GM12878 (cell line): ENCODE results near the gene CORO7. TPM values are rescaled to one million over a fixed set of nuclear protein-coding genes. Genes with fewer than 3 reads are reported as not detected.

ENCODE experiments used
- ATAC-seq: fragments of 200-7000 bp; cut with Tn5 transposase; 3 replicates; pipeline ENCODE4 v1.9.1; 2020; ENCODE audit warnings: mild to moderate bottlenecking, moderate library complexity
- BruUV-seq: library from RNA; stranded (reverse); fragments of 400-500 nt; replicated peaks from 2 replicates; lab custom pipeline; 2021; lab: Mats Ljungman, UMichigan
- CTCF ChIA-PET: fragments of 300-600 bp; sonication (Branson Sonifier 250); formaldehyde crosslinking; extraction: SDS; loops from one replicate; lab custom pipeline; 2021; ENCODE audit warnings: inconsistent platforms; lab: Yijun Ruan, JAX
- POLR2A ChIA-PET: fragments of 350-600 bp; formaldehyde crosslinking; extraction: SDS; loops from one replicate; lab custom pipeline; 2021; ENCODE audit warnings: inconsistent platforms; lab: Charles Lee
- RAD21 ChIA-PET: fragments of 300-600 bp; sonication (Branson Sonifier 250); formaldehyde crosslinking; loops from one replicate; lab custom pipeline; 2023; ENCODE audit warnings: antibody characterized with exemption; ENCODE audit not compliant: unreplicated experiment; lab: Charles Lee
- SMC1A ChIA-PET: fragments of 300-600 bp; sonication (Branson Sonifier 250); formaldehyde crosslinking; loops from one replicate; lab custom pipeline; 2023; ENCODE audit not compliant: unreplicated experiment, uncharacterized antibody; lab: Charles Lee
- DNase-seq: peaks from one replicate; pipeline ENCODE4 v3.0.0-alpha.2; 2011; ENCODE audit warnings: low read depth, low spot score
- FAIRE-seq: peaks from 3 replicates; lab custom pipeline; 2011; peaks lifted over from hg19 to GRCh38; lab: Jason Lieb, UNC
- H2AFZ ChIP-seq: 2 replicates; pipeline ENCODE4 v1.6.0; 2011; ENCODE audit warnings: low read depth, low read length, control low read depth; ENCODE audit not compliant: control insufficient read depth
- H3K27ac ChIP-seq: 2 replicates; pipeline ENCODE4 v1.5.1; 2011; ENCODE audit warnings: control low read depth; ENCODE audit not compliant: control insufficient read depth, insufficient read depth
- H3K27me3 ChIP-seq, 2 experiments: replicated peaks in 1 of 2; 2 replicates each; pipeline versions ENCODE4 v1.6.0 to v1.6.1; 2011; ENCODE audit warnings: low read length in 1 of 2; ENCODE audit not compliant: control insufficient read depth in 2 of 2, insufficient read depth in 2 of 2
- H3K36me3 ChIP-seq, 2 experiments: 2 replicates each; pipeline ENCODE4 v1.5.1; 2011; ENCODE audit warnings: low read length in 1 of 2; ENCODE audit not compliant: control insufficient read depth in 2 of 2, insufficient read depth in 2 of 2
- H3K4me1 ChIP-seq: 2 replicates; pipeline ENCODE4 v1.6.1; 2011; ENCODE audit warnings: mild to moderate bottlenecking, low read length, moderate library complexity, mixed read lengths; ENCODE audit not compliant: control insufficient read depth, insufficient read depth
- H3K4me2 ChIP-seq: 2 replicates; pipeline ENCODE4 v1.6.0; 2011; ENCODE audit warnings: control low read depth; ENCODE audit not compliant: control insufficient read depth, insufficient read depth
- H3K4me3 ChIP-seq: fragments of 200-600 bp; sonication (generic); 2 replicates; pipeline ENCODE4 v1.5.1; 2016
- H3K79me2 ChIP-seq: 2 replicates; pipeline ENCODE4 v1.6.0; 2011; ENCODE audit warnings: low read length; ENCODE audit not compliant: control insufficient read depth, insufficient read depth
- H3K9ac ChIP-seq: 2 replicates; pipeline ENCODE4 v1.8.0; 2011; ENCODE audit warnings: low read length, control low read depth, mixed read lengths; ENCODE audit not compliant: control insufficient read depth, insufficient read depth
- H3K9me3 ChIP-seq: replicated peaks from 3 replicates; pipeline ENCODE4 v1.5.1; 2011; ENCODE audit warnings: mild to moderate bottlenecking, low read length; ENCODE audit not compliant: control insufficient read depth, insufficient read depth
- H4K20me1 ChIP-seq: 2 replicates; pipeline ENCODE4 v1.6.0; 2011; ENCODE audit not compliant: control insufficient read depth, insufficient read depth
- BACH1 ChIP-seq: fragments of 450-650 bp; IDR thresholded peaks from 2 replicates; pipeline ENCODE4 v1.6.1; 2017; ENCODE audit warnings: mild to moderate bottlenecking, borderline replicate concordance
- CTCF ChIP-seq, 3 experiments: IDR thresholded peaks in 2 of 3; conservative IDR thresholded peaks in 1 of 3; 2 replicates each; pipeline ENCODE4 v1.5.1; 2011; ENCODE audit warnings: low read depth in 3 of 3, low read length in 3 of 3, mild to moderate bottlenecking in 3 of 3, control low read depth in 2 of 3, moderate library complexity in 2 of 3, inconsistent platforms in 1 of 3, mixed read lengths in 1 of 3; ENCODE audit not compliant: control insufficient read depth in 2 of 3, insufficient read depth in 1 of 3; ENCODE audit errors: extremely low read depth in 1 of 3
- ESRRA ChIP-seq: IDR thresholded peaks from 2 replicates; pipeline ENCODE4 v1.6.1; 2012; ENCODE audit warnings: mild to moderate bottlenecking, low read length, improper control_type of control experiment
- MLLT1 ChIP-seq: fragments of 450-650 bp; IDR thresholded peaks from 2 replicates; pipeline ENCODE4 v1.6.1; 2016; ENCODE audit warnings: mild to moderate bottlenecking
- MYC ChIP-seq: IDR thresholded peaks from 2 replicates; pipeline ENCODE4 v1.6.1; 2011; ENCODE audit warnings: mild to moderate bottlenecking, low read length, moderate library complexity, inconsistent platforms; ENCODE audit not compliant: insufficient read depth, insufficient replicate concordance, insufficient read length, severe bottlenecking
- NBN ChIP-seq: fragments of 450-650 bp; IDR thresholded peaks from 2 replicates; pipeline ENCODE4 v1.6.1; 2016
- NR2C1 ChIP-seq: fragments of 450-650 bp; IDR thresholded peaks from 2 replicates; pipeline ENCODE4 v1.6.1; 2017; ENCODE audit warnings: antibody characterized with exemption, mild to moderate bottlenecking, moderate library complexity
- NR2C2 ChIP-seq: IDR thresholded peaks from 2 replicates; pipeline ENCODE4 v1.6.1; 2011; ENCODE audit warnings: borderline replicate concordance, low read depth; ENCODE audit not compliant: control insufficient read depth, insufficient read length
- NR2F1 ChIP-seq: fragments of 450-650 bp; conservative IDR thresholded peaks from 2 replicates; pipeline ENCODE4 v1.6.1; 2017; ENCODE audit warnings: mild to moderate bottlenecking
- PAX5 ChIP-seq: IDR thresholded peaks from 2 replicates; pipeline ENCODE4 v1.6.1; 2011; ENCODE audit warnings: low read depth, low read length, borderline replicate concordance
- PBX3 ChIP-seq: IDR thresholded peaks from 2 replicates; pipeline ENCODE4 v1.6.1; 2011; ENCODE audit warnings: mild to moderate bottlenecking, low read depth, low read length, moderate library complexity; ENCODE audit not compliant: insufficient replicate concordance
- ZBTB4 ChIP-seq: fragments of 450-650 bp; formaldehyde crosslinking; IDR thresholded peaks from 2 replicates; pipeline ENCODE4 v1.4.0; 2022; ENCODE audit warnings: mild to moderate bottlenecking, moderate library complexity
- ZNF207 ChIP-seq: fragments of 450-650 bp; IDR thresholded peaks from 2 replicates; pipeline ENCODE4 v1.6.1; 2014; ENCODE audit warnings: antibody characterized with exemption, mild to moderate bottlenecking, borderline replicate concordance
- ZNF384 ChIP-seq: IDR thresholded peaks from 2 replicates; pipeline ENCODE4 v1.6.1; 2012; ENCODE audit warnings: low read depth, mild to moderate bottlenecking, low read length, improper control_type of control experiment, borderline replicate concordance
- whole genome bisulfite sequencing: methylation state at CpG from one replicate; pipeline ENCODE4 v1.1.6; 2016; ENCODE audit warnings: low lambda C conversion rate; ENCODE audit not compliant: insufficient replicate concordance, insufficient coverage; ENCODE audit errors: missing lambda C conversion rate; 5-methylcytosine and 5-hydroxymethylcytosine counted together
- in situ Hi-C: fragments of 300-500 bp; cut with MboI; formaldehyde crosslinking; loops from 9 replicates; pipeline ENCODE4 v1.14.3; 2018; ENCODE audit warnings: mixed read lengths
- intact Hi-C: fragments of 100-400 bp; cut with micrococcal nuclease; formaldehyde crosslinking; loops from one replicate; pipeline ENCODE4 v1.14.2; 2022; ENCODE audit not compliant: unreplicated experiment
- polyA plus RNA-seq, 11 experiments: library from polyadenylated mRNA; depleted of rRNA in 4 of 11; unstranded in 6 of 11; stranded (reverse) in 5 of 11; fragments of >200 nt; fragmentation: Nextera tagmentation in 4 of 11; fragmentation: Illumina TruSeq in 1 of 11; extraction: Ambion mirVana in 4 of 11; extraction: Trizol in 1 of 11; gene quantifications; 1 replicate in 1 of 11; 2 replicates in 10 of 11; pipeline versions ENCODE4 v1.2.1 to v1.2.3, GENCODE V29; 2011 to 2016; ENCODE audit warnings: inconsistent platforms in 2 of 11, missing spikeins in 2 of 11, low read depth in 1 of 11
- total RNA-seq, 4 experiments: library from RNA; depleted of rRNA in 3 of 4; stranded (reverse); fragments of >200 nt in 3 of 4; fragmentation: Illumina TruSeq in 1 of 4; extraction: Trizol in 1 of 4; gene quantifications; 2 replicates each; pipeline versions ENCODE4 v1.2.1 to v1.2.3, GENCODE V29; 2013 to 2021

The CORO7 gene
- total and polyA plus RNA-seq, 10 of the 15 experiments (the other 5 are each of a cell fraction or from before 2014, with no cell fraction given), result 0.64 to 89.2 (median 43.7) TPM

GRCh38 chr16:4317532-4318450 is 98.6 kb downstream of the CORO7 start:
- intact Hi-C loops (no loop called here), in situ Hi-C loops (no loop called here)
- ChIA-PET RAD21 (no interaction called here), CTCF (interaction anchor here (0.6 to 2.6 kb wide), 5 partner anchors 8 to 36 kb away, joined by 3 to 12 read pairs (median 4); no protein-coding TSS in a partner anchor), POLR2A (interaction anchor here (3.9 kb wide), 1 partner anchor 11 kb away, joined by 17 read pairs; no protein-coding TSS in a partner anchor), SMC1A (no interaction called here)
- DNase-seq (no peak), ATAC-seq (no peak), FAIRE-seq (no peak)
- Histone ChIP-seq H3K36me3 (no peaks in the 10 kb centered on the region), H3K4me1 (peaks cover 11% of the 10 kb centered on the region), H3K4me3 (no peak overlapping the region), H3K9ac (no peak overlapping the region), H3K27me3 (peaks cover 0 to 6% of the 10 kb centered on the region in 2 experiments; a peak in 1 of 4 replicates), H3K4me2 (no peak overlapping the region), H3K9me3 (no peaks in the 10 kb centered on the region), H3K27ac (no peak overlapping the region), H2AFZ (no peak overlapping the region), H3K79me2 (no peaks in the 10 kb centered on the region), H4K20me1 (no peaks in the 10 kb centered on the region)
- WGBS, result 69% methylated on average over 12 of the region's 12 CpGs
- no TSS peak for BruUV-seq
- no peak for TF ChIP-seq PAX5
- TF ChIP-seq ZNF207, result no peak
- TF ChIP-seq NBN, result no peak
- TF ChIP-seq PBX3, result no peak
- no peak for TF ChIP-seq CTCF (IDR thresholded peaks at IDR 0.05 in 2 of 3, conservative IDR thresholded peaks at IDR 0.05 in 1 of 3; ENCODE audit: control insufficient read depth in 2 of 3, extremely low read depth in 1 of 3, insufficient read depth in 1 of 3, low read depth in 3 of 3, low read length in 3 of 3)
- no peak for TF ChIP-seq BACH1
- peak; percentile 93 for TF ChIP-seq NR2F1
- no peak for TF ChIP-seq ZNF384
- peak; percentile 75 for TF ChIP-seq NR2C1
- no peak for TF ChIP-seq ESRRA
- TF ChIP-seq ZBTB4, result no peak
- peak; percentile 52 for TF ChIP-seq NR2C2
- no peak for TF ChIP-seq MLLT1
- no peak for TF ChIP-seq MYC
